ENCODE measurements around the gene TNFAIP1. TPM values are rescaled to one million over a fixed set of nuclear protein-coding genes. Genes with fewer than 3 reads are reported as not detected.

Gene TNFAIP1
- total RNA-seq, 4 donors from 2014 or later: 19.1 to 53.2 (median 30.4) TPM

DNA sequence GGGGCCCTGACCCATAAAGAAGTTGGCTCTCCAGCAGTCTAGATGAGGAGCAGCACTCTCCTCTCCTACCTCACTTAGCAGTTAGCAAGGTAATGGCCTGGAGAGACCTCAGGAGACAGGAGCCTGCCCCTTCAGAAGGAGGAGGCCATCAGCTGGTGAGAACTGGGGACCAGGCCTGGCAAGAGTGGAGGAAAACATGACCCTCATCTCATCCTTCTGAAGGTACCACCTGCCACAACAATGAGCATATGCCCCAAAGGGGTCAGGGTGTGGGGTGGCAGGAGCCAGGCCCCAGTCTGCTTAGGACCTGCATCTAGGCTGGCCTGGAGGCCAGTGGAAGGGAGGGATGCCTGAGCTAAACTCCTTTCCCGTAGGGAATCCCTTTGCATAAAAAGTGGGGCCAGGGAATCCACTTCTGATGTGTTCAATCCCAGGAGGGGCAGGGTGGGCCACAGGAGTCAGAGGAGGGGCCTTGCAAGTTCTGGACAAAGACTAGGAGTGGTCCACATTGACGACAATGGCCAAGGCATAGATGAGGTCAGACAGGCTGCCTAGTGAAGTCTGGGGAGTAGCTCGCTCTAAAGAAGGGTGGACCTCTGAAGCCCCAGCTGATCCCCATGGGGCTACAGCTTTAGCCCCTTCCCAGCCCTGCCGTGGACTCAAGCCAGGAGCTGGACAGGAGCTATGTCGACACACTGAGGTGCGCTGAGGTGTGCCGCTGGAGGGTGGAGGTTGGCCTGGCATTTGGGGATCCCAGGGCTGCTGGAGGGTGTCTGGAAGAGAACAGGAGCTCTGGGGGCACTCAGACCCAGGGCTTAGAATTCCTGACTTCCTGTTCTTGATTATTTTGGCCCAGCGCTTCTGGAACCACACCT, 28.5 kb downstream of the TNFAIP1 start:
- H3K27me3 ChIP-seq: no peaks in the 10 kb centered on the region
- no peak overlapping the region for H3K4me3 ChIP-seq
- no peaks in the 10 kb centered on the region for H3K9me3 ChIP-seq
- H3K36me3 ChIP-seq: peaks cover 2 to 78% of the 10 kb centered on the region in 2 donors
- no peak overlapping the region for H3K27ac ChIP-seq
- peaks cover 0 to under 1% (median 0%) of the 10 kb centered on the region in 3 donors for H3K4me1 ChIP-seq
- WGBS, 2 donors (ENCODE audit: low coverage in 1 of 2): 80% methylated on average over 1 to 2 of the region's 8 CpGs
- TF ChIP-seq EP300 (IDR thresholded peaks at IDR 0.05): no peak
- TF ChIP-seq, protein P1, sequence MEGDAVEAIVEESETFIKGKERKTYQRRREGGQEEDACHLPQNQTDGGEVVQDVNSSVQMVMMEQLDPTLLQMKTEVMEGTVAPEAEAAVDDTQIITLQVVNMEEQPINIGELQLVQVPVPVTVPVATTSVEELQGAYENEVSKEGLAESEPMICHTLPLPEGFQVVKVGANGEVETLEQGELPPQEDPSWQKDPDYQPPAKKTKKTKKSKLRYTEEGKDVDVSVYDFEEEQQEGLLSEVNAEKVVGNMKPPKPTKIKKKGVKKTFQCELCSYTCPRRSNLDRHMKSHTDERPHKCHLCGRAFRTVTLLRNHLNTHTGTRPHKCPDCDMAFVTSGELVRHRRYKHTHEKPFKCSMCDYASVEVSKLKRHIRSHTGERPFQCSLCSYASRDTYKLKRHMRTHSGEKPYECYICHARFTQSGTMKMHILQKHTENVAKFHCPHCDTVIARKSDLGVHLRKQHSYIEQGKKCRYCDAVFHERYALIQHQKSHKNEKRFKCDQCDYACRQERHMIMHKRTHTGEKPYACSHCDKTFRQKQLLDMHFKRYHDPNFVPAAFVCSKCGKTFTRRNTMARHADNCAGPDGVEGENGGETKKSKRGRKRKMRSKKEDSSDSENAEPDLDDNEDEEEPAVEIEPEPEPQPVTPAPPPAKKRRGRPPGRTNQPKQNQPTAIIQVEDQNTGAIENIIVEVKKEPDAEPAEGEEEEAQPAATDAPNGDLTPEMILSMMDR (IDR thresholded peaks at IDR 0.05): no peak
- no peak for TF ChIP-seq POLR2AphosphoS5 (IDR thresholded peaks at IDR 0.05)
- no peak for TF ChIP-seq POLR2A (IDR thresholded peaks at IDR 0.05)
- ATAC-seq: no peak

DNA sequence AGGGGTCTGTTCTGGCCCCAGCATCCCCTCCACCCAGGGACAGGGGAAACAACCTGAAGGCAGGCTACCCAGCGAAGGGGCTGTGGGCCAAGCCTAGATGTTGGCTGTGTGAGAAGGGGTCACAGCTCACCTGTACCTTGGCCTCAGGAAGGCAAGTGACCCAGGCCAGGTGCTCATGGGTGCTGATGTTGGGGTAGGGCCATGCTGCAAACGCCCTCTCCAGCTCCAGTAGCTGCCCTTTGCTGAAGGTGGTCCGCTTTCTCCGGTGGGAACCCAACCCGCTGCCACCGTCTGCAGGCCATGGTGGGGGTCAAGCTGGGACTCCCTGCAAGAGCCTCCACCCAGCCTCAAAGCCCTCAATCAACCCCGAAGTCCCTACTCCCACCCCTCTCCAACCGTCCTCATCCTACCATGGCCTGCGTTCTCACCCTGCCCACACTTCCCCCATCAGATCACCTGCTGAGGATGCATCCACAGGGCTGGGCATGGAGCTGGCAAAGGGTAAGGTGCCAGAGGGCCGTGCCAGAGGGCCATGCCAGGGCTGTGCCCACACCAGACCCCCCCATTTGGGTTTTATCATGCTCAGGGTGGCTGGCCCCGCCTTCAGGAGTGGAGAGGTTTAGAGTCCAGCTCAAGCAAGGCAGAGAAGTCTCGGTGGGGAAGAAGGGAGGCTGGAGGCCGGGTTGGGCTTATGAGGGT, 29.3 kb downstream of the TNFAIP1 start, which contains the start of gene SEBOX:
TSS of gene SEBOX (minus strand) at position 535 of the 699 bp plus-strand sequence. CDS start at position 487, 48 bp downstream.
- Histone ChIP-seq H3K9me3 (no peaks in the 10 kb centered on the region), H3K4me3 (no peak within 1 kb of the TSS), H3K27me3 (no peaks in the 10 kb centered on the region), H3K36me3 (peaks cover 2 to 70% of the 10 kb centered on the region in 2 donors), H3K27ac (no peak within 1 kb of the TSS), H3K4me1 (no peaks in the 10 kb centered on the region)
- ATAC-seq: no peak
- WGBS, 2 donors (ENCODE audit: low coverage in 1 of 2): 63% methylated on average over 1 of the region's 13 CpGs; no CpG with 5 or more reads in 1 of the 2 donors
- TF ChIP-seq, protein P1 (IDR thresholded peaks at IDR 0.05): no peak
- TF ChIP-seq EP300 (IDR thresholded peaks at IDR 0.05) (no peak), POLR2A (IDR thresholded peaks at IDR 0.05) (no peak), POLR2AphosphoS5 (IDR thresholded peaks at IDR 0.05) (no peak)

DNA sequence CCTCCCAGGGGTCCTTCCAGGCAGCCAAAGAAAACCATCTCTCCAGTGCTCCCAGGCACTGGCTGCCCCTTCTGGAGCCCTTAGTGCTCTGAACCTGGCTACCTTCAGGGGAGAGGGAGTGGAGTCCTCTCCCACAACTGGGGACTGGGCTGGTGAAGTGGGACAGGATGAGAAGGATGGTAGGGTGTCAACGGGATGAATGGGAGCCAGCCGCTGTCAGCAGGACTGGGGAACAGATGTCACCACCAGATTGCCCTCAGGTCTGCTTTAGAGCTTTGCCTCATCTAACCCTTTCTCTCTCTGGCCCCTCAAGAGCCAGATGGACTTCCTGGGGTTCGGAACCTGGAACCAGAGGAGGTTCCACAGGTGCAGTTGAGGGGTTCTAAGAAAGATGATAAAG, 29.9 kb downstream of the TNFAIP1 start:
- Histone ChIP-seq H3K27me3 (no peaks in the 10 kb centered on the region), H3K4me3 (no peak overlapping the region), H3K4me1 (no peaks in the 10 kb centered on the region), H3K9me3 (no peaks in the 10 kb centered on the region), H3K27ac (no peak overlapping the region), H3K36me3 (peaks cover 0 to 63% of the 10 kb centered on the region in 2 donors)
- 80 to 100% methylated on average over 1 of the region's 3 CpGs for WGBS, 2 donors (ENCODE audit: low coverage in 1 of 2)
- no peak for ATAC-seq
- TF ChIP-seq EP300 (IDR thresholded peaks at IDR 0.05) (no peak), POLR2A (IDR thresholded peaks at IDR 0.05) (no peak), POLR2AphosphoS5 (IDR thresholded peaks at IDR 0.05) (no peak)
- TF ChIP-seq, protein P1 (IDR thresholded peaks at IDR 0.05): no peak

DNA sequence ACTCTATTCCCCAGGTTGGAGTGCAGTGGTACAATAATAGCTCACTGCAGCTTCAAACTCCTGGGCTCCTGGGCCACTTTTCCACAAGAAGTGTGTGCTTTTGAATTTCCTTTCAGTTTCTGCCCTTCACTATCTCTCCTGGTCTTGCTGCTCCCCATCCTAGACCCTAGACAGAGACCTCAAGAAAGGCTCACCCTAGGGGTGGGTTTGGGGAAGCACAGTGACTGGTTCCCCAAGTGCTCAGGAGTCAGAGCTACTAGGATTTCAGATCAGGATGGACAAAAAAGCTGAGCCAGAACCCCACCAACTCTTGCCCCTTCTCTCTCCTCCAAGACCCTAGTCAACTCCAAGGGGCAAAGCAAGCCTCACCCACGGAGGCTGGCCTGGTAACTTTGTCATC, 31.0 kb downstream of the TNFAIP1 start:
- Histone ChIP-seq H3K9me3 (no peaks in the 10 kb centered on the region), H3K36me3 (peaks cover 0 to 52% of the 10 kb centered on the region in 2 donors), H3K4me1 (peaks cover 0 to 8% (median 0%) of the 10 kb centered on the region in 3 donors), H3K27ac (no peak overlapping the region), H3K27me3 (no peaks in the 10 kb centered on the region), H3K4me3 (no peak overlapping the region)
- WGBS, 2 donors (ENCODE audit: low coverage in 1 of 2): 86% methylated on average over 1 of the region's 1 CpG; no CpG with 5 or more reads in 1 of the 2 donors
- no peak for ATAC-seq
- TF ChIP-seq, protein P1 (IDR thresholded peaks at IDR 0.05): no peak
- no peak for TF ChIP-seq EP300 (IDR thresholded peaks at IDR 0.05)
- no peak for TF ChIP-seq POLR2AphosphoS5 (IDR thresholded peaks at IDR 0.05)
- no peak for TF ChIP-seq POLR2A (IDR thresholded peaks at IDR 0.05)

Measured in gastroesophageal sphincter (tissue), 4 donors.